HG02759 (cell line): Measurements from ENCODE around the gene GLTP.

Source experiments
- ATAC-seq: cut with Tn5 transposase; IDR thresholded peaks from one replicate; pipeline ENCODE4 v1.9.1; 2021; ENCODE audit warnings: mild to moderate bottlenecking, moderate library complexity; ENCODE audit not compliant: unreplicated experiment

Gene GLTP

DNA sequence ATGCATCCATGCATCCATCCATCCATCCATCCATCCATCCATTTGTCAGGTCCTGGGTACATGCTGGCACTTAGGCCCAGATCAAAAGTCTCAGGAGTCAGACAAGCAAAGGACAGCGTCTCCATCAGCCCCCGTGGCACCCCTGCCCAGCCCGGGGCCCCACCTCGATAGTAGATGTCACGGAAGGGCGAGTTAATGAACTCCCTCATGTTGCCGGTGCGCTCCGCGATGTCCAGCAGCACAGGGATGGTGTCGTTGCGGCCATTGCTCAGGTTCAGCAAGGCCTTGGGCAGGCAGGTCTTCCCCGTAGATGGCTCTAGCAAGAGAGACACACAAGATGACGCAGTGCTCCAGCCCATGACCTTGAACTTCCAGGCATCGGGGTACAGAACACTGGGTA lies 77.5 kb downstream of the GLTP start:
- ATAC-seq: no peak
